HCT116 (cell line): Measurements from ENCODE around the gene KCNH3. TPM values are rescaled to one million over a fixed set of nuclear protein-coding genes. Genes with fewer than 3 reads are reported as not detected.

Source experiments
- ATAC-seq: fragments of 200-7000 bp; cut with Tn5 transposase; 2 replicates; pipeline ENCODE4 v1.9.1; 2020; ENCODE audit warnings: mild to moderate bottlenecking, moderate library complexity
- BruUV-seq: library from RNA; stranded (reverse); fragments of 400-500 nt; replicated peaks from 2 replicates; lab custom pipeline; 2021; lab: Mats Ljungman, UMichigan
- CTCF ChIA-PET: fragments of 300-600 bp; sonication (Branson Sonifier 250); formaldehyde crosslinking; loops from one replicate; lab custom pipeline; 2021; ENCODE audit warnings: antibody characterized with exemption; lab: Charles Lee
- POLR2A ChIA-PET: fragments of 300-600, 350-600 bp; sonication (Branson Sonifier 250); formaldehyde crosslinking; loops from one replicate; lab custom pipeline; 2021; ENCODE audit warnings: antibody characterized with exemption; lab: Charles Lee
- RAD21 ChIA-PET, 2 experiments: fragments of 300-600 bp; sonication (Branson Sonifier 250); formaldehyde crosslinking; loops; one replicate each; lab custom pipeline; 2023; ENCODE audit warnings: low total read pairs in 2 of 2; ENCODE audit not compliant: uncharacterized antibody in 2 of 2, unreplicated experiment in 2 of 2, low non-redundant PET in 1 of 2; lab: Charles Lee
- DNase-seq: peaks from one replicate; pipeline ENCODE4 v3.0.0-alpha.2; 2010; ENCODE audit warnings: low read depth, low spot score
- H2AFZ ChIP-seq: fragments of 200-600 bp; shearing (Covaris generic), sonication (generic); 2 replicates; pipeline ENCODE4 v1.6.1; 2017; ENCODE audit warnings: low read depth, mixed run types, mixed read lengths, antibody characterized with exemption, low read length; ENCODE audit not compliant: poor library complexity, severe bottlenecking
- H3K27ac ChIP-seq: 2 replicates; pipeline ENCODE4 v1.5.1; 2012; ENCODE audit warnings: low read depth, low read length
- H3K27me3 ChIP-seq: fragments of 200-600 bp; sonication (generic); 2 replicates; pipeline ENCODE4 v1.6.1; 2016; ENCODE audit warnings: mixed run types, low read length, mixed read lengths; ENCODE audit not compliant: insufficient read depth
- H3K36me3 ChIP-seq, 2 experiments: fragments of 200-500 bp in 1 of 2; fragments of 200-600 bp in 1 of 2; sonication (Bioruptor generic) in 1 of 2; sonication (generic) in 1 of 2; 2 replicates each; pipeline versions ENCODE4 v1.5.1 to v1.6.1; 2014 to 2016; ENCODE audit warnings: low read length in 2 of 2, inconsistent platforms in 1 of 2, mixed read lengths in 1 of 2, mixed run types in 1 of 2; ENCODE audit not compliant: insufficient read depth in 2 of 2, control insufficient read depth in 1 of 2
- H3K4me1 ChIP-seq, 2 experiments: fragments of 200-600 bp in 1 of 2; sonication (generic) in 1 of 2; 2 replicates each; pipeline versions ENCODE4 v1.5.1 to v1.6.1; 2012 to 2017; ENCODE audit warnings: low read length in 2 of 2, inconsistent platforms in 1 of 2, mild to moderate bottlenecking in 1 of 2, mixed read lengths in 1 of 2, mixed run types in 1 of 2, moderate library complexity in 1 of 2; ENCODE audit not compliant: insufficient read depth in 2 of 2, control insufficient read depth in 1 of 2
- H3K4me2 ChIP-seq: fragments of 200-600 bp; sonication (generic); 2 replicates; pipeline ENCODE4 v1.6.1; 2017; ENCODE audit warnings: mixed run types, low read length, mixed read lengths
- H3K4me3 ChIP-seq, 2 experiments: fragments of 200-600 bp in 1 of 2; sonication (generic) in 1 of 2; replicated peaks in 1 of 2; 2 replicates each; pipeline ENCODE4 v1.5.1; 2011 to 2016; ENCODE audit warnings: low read length in 2 of 2, control low read depth in 1 of 2, low read depth in 1 of 2, mild to moderate bottlenecking in 1 of 2, mixed read lengths in 1 of 2, mixed run types in 1 of 2
- H3K79me2 ChIP-seq: fragments of 200-600 bp; sonication (generic); 2 replicates; pipeline ENCODE4 v1.6.1; 2017; ENCODE audit warnings: mild to moderate bottlenecking, mixed run types, low read length, moderate library complexity, mixed read lengths; ENCODE audit not compliant: insufficient read depth
- H3K9ac ChIP-seq: fragments of 200-600 bp; sonication (generic); 2 replicates; pipeline ENCODE4 v1.6.1; 2016; ENCODE audit warnings: low read length, mixed read lengths
- H3K9me2 ChIP-seq: fragments of 200-600 bp; sonication (generic), shearing (Covaris generic); 2 replicates; pipeline ENCODE4 v1.6.1; 2017; ENCODE audit warnings: mixed run types, mild to moderate bottlenecking, moderate library complexity; ENCODE audit not compliant: insufficient read depth
- H3K9me3 ChIP-seq, 2 experiments: fragments of 200-500 bp in 1 of 2; fragments of 200-600 bp in 1 of 2; sonication (Bioruptor generic) in 1 of 2; sonication (generic) in 1 of 2; 2 replicates each; pipeline ENCODE4 v1.6.1; 2014 to 2017; ENCODE audit warnings: low read length in 2 of 2, mixed read lengths in 2 of 2, inconsistent platforms in 1 of 2, low read depth in 1 of 2, mild to moderate bottlenecking in 1 of 2, mixed run types in 1 of 2, moderate library complexity in 1 of 2; ENCODE audit not compliant: control insufficient read depth in 1 of 2, insufficient read depth in 1 of 2
- H4K20me1 ChIP-seq: fragments of 200-600 bp; sonication (generic), shearing (Covaris generic); 2 replicates; pipeline ENCODE4 v1.6.1; 2017; ENCODE audit warnings: mixed run types, mild to moderate bottlenecking, moderate library complexity; ENCODE audit not compliant: insufficient read depth
- CBX3 ChIP-seq: IDR thresholded peaks from 2 replicates; pipeline ENCODE4 v1.6.1; 2012; ENCODE audit warnings: low read depth
- CEBPB ChIP-seq: IDR thresholded peaks from 2 replicates; pipeline ENCODE4 v1.6.1; 2012; ENCODE audit warnings: low read depth
- EGR1 ChIP-seq: IDR thresholded peaks from 2 replicates; pipeline ENCODE4 v1.6.1; 2012; ENCODE audit warnings: low read depth
- JUND ChIP-seq: IDR thresholded peaks from 2 replicates; pipeline ENCODE4 v1.6.1; 2012
- POLR2A ChIP-seq: IDR thresholded peaks from 2 replicates; pipeline ENCODE4 v1.7.0; 2011; ENCODE audit warnings: borderline replicate concordance; ENCODE audit not compliant: insufficient read depth, insufficient read length; ENCODE audit errors: extremely low read depth
- POLR2AphosphoS5 ChIP-seq: IDR thresholded peaks from 2 replicates; pipeline ENCODE4 v1.6.1; 2011; ENCODE audit warnings: mild to moderate bottlenecking, low read depth, low read length, moderate library complexity
- RAD21 ChIP-seq: IDR thresholded peaks from 2 replicates; pipeline ENCODE4 v1.6.1; 2012; ENCODE audit warnings: low read depth, mild to moderate bottlenecking
- SIN3A ChIP-seq: IDR thresholded peaks from 2 replicates; pipeline ENCODE4 v1.6.1; 2012; ENCODE audit warnings: low read depth
- TCF7L2 ChIP-seq: IDR thresholded peaks from 2 replicates; pipeline ENCODE4 v1.7.0; 2011; ENCODE audit warnings: borderline replicate concordance, inconsistent platforms; ENCODE audit not compliant: insufficient read depth, insufficient read length; ENCODE audit errors: extremely low read depth
- intact Hi-C: fragments of 100-400 bp; cut with micrococcal nuclease; formaldehyde crosslinking; loops from 2 replicates; pipeline ENCODE4 v1.10.0; 2022
- total RNA-seq: library from RNA; stranded (reverse); gene quantifications from one replicate; pipeline ENCODE4 v1.2.1, GENCODE V29; 2021; ENCODE audit not compliant: unreplicated experiment
- TF ChIP-seq, protein P1 (sequence below): IDR thresholded peaks from 2 replicates; pipeline ENCODE4 v1.6.1; 2012
- TF ChIP-seq, protein P2 (sequence below): IDR thresholded peaks from 2 replicates; pipeline ENCODE4 v1.6.1; 2012

KCNH3 gene
- total RNA-seq, 1 experiment from 2014 or later: 35.3 TPM

DNA sequence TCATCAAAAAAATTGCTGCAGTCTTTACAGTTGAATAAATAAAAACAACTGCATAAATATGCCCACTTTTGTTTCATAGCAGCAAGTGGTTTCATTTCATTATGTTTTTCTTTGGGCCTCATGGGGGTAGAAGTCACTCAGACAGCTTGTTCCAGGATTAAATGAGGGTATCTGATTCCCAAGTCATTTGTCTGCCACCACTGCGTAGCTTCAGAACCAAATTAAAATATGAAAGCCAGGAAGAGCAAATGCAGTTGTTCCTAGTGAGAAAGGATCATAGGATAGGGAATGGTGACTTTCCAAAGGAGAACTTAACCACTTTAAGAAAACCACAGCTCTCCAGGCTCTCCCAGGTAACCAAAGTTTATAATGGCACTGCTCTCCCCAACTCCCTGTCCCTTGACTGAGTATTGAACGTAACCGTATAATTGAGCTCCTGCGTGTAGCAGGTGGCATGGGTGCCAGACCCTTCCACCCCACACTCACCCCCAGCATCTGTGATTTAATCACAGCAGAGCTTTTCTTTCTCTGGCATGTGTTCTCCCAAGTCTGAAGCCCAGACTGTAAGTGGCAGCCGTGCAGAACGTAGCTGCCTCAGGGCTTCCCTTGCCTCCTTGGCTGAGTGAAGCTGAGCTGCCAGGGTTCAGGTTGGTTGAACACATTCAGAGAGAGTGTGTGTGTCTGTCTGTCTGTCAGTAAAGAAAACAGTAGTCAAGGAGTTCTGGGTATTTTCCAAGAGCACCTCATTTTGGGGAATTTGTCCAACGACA is 11.3 kb upstream of the KCNH3 start:
- H3K79me2 ChIP-seq: no peaks in the 10 kb centered on the region
- no TSS peak for BruUV-seq
- POLR2A ChIA-PET: no interaction called here
- H2AFZ ChIP-seq: no peak overlapping the region
- TF ChIP-seq TCF7L2 (no peak), POLR2A (no peak), CEBPB (no peak), CBX3 (no peak), RAD21 (no peak), POLR2AphosphoS5 (no peak), EGR1 (no peak), JUND (no peak), SIN3A (no peak)
- TF ChIP-seq, protein P1, sequence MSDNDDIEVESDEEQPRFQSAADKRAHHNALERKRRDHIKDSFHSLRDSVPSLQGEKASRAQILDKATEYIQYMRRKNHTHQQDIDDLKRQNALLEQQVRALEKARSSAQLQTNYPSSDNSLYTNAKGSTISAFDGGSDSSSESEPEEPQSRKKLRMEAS: no peak
- TF ChIP-seq, protein P2, sequence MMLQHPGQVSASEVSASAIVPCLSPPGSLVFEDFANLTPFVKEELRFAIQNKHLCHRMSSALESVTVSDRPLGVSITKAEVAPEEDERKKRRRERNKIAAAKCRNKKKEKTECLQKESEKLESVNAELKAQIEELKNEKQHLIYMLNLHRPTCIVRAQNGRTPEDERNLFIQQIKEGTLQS: no peak
- intact Hi-C loops: no loop called here
- no peaks in the 10 kb centered on the region for H4K20me1 ChIP-seq
- no peak overlapping the region for H3K27ac ChIP-seq
- ATAC-seq (no peak), DNase-seq (no peak)
- H3K9ac ChIP-seq: no peak overlapping the region
- H3K4me1 ChIP-seq: no peaks in the 10 kb centered on the region
- H3K9me2 ChIP-seq: no peaks in the 10 kb centered on the region
- no peaks in the 10 kb centered on the region for H3K9me3 ChIP-seq
- H3K36me3 ChIP-seq: peaks cover 32 to 33% of the 10 kb centered on the region in 2 experiments
- RAD21 ChIA-PET: no interaction called here
- no peak overlapping the region for H3K4me2 ChIP-seq
- no peak overlapping the region for H3K4me3 ChIP-seq
- CTCF ChIA-PET: interaction anchor here (0.8 to 1.0 kb wide), 2 partner anchors 14 to 169 kb away, joined by 3 to 4 read pairs; no protein-coding TSS in a partner anchor
- no peaks in the 10 kb centered on the region for H3K27me3 ChIP-seq
